Liver (tissue), 9 donors: ENCODE data around the gene FRAS1. TPM values are rescaled to one million over a fixed set of nuclear protein-coding genes. Genes with fewer than 3 reads are reported as not detected.

ENCODE experiments used
- DNase-seq: peaks from one replicate; pipeline ENCODE4 v3.0.0-alpha.2; 2017; ENCODE audit warnings: low spot score
- H3K27ac ChIP-seq, 2 donors: one replicate each; pipeline ENCODE4 v1.7.0; 2013; ENCODE audit warnings: inconsistent platforms in 2 of 2, low read length in 2 of 2, control low read depth in 1 of 2, low read depth in 1 of 2, mild to moderate bottlenecking in 1 of 2
- H3K27me3 ChIP-seq, 4 donors: one replicate each; pipeline versions ENCODE4 v1.6.1 to v1.7.0; 2013; ENCODE audit warnings: low read length in 3 of 4, inconsistent platforms in 1 of 4, mild to moderate bottlenecking in 1 of 4, moderate library complexity in 1 of 4; ENCODE audit not compliant: control insufficient read depth in 4 of 4, insufficient read depth in 4 of 4
- H3K36me3 ChIP-seq, 4 donors: one replicate each; pipeline versions ENCODE4 v1.6.1 to v1.7.0; 2013; ENCODE audit warnings: low read length in 3 of 4, mild to moderate bottlenecking in 3 of 4, low read depth in 1 of 4, moderate library complexity in 1 of 4; ENCODE audit not compliant: control insufficient read depth in 4 of 4, insufficient read depth in 3 of 4
- H3K4me1 ChIP-seq, 4 donors: one replicate each; pipeline versions ENCODE4 v1.6.1 to v1.7.0; 2013; ENCODE audit warnings: low read length in 3 of 4, mild to moderate bottlenecking in 3 of 4, moderate library complexity in 1 of 4; ENCODE audit not compliant: control insufficient read depth in 4 of 4, insufficient read depth in 4 of 4
- H3K4me3 ChIP-seq, 3 donors: one replicate each; pipeline versions ENCODE4 v1.6.1 to v1.7.0; 2013; ENCODE audit warnings: low read length in 3 of 3, control low read depth in 1 of 3, low read depth in 1 of 3, mild to moderate bottlenecking in 1 of 3
- H3K9ac ChIP-seq, 2 donors: one replicate each; pipeline ENCODE4 v1.7.0; 2013; ENCODE audit warnings: low read length in 2 of 2, mild to moderate bottlenecking in 2 of 2, moderate library complexity in 2 of 2, control low read depth in 1 of 2, low read depth in 1 of 2
- H3K9me3 ChIP-seq, 4 donors: one replicate each; pipeline versions ENCODE4 v1.6.1 to v1.7.0; 2013; ENCODE audit warnings: low read length in 3 of 4; ENCODE audit not compliant: control insufficient read depth in 4 of 4
- ATF3 ChIP-seq: IDR thresholded peaks from 2 replicates; pipeline ENCODE4 v1.6.1; 2016; ENCODE audit warnings: antibody characterized with exemption
- EGR1 ChIP-seq, 2 donors: IDR thresholded peaks; 2 replicates each; pipeline ENCODE4 v1.6.1; 2016 to 2018; ENCODE audit warnings: antibody characterized with exemption in 2 of 2, low read depth in 2 of 2
- FOXA1 ChIP-seq: IDR thresholded peaks from 2 replicates; pipeline ENCODE4 v1.6.1; 2016; ENCODE audit warnings: antibody characterized with exemption
- FOXA2 ChIP-seq: IDR thresholded peaks from 2 replicates; pipeline ENCODE4 v1.6.1; 2016; ENCODE audit warnings: antibody characterized with exemption
- GABPA ChIP-seq, 2 donors: IDR thresholded peaks in 1 of 2; conservative IDR thresholded peaks in 1 of 2; 2 replicates each; pipeline ENCODE4 v1.6.1; 2016; ENCODE audit warnings: antibody characterized with exemption in 2 of 2, mild to moderate bottlenecking in 1 of 2, moderate library complexity in 1 of 2
- HNF4A ChIP-seq, 2 donors: conservative IDR thresholded peaks; 2 replicates each; pipeline ENCODE4 v1.6.1; 2016; ENCODE audit warnings: antibody characterized with exemption in 2 of 2, mild to moderate bottlenecking in 2 of 2
- HNF4G ChIP-seq: IDR thresholded peaks from 2 replicates; pipeline ENCODE4 v1.6.1; 2016; ENCODE audit warnings: antibody characterized with exemption
- JUND ChIP-seq, 2 donors: IDR thresholded peaks; 2 replicates each; pipeline ENCODE4 v1.6.1; 2016; ENCODE audit warnings: antibody characterized with exemption in 2 of 2
- MAX ChIP-seq: IDR thresholded peaks from 2 replicates; pipeline ENCODE4 v1.6.1; 2016; ENCODE audit warnings: antibody characterized with exemption
- NR2F2 ChIP-seq: IDR thresholded peaks from 2 replicates; pipeline ENCODE4 v1.6.1; 2016; ENCODE audit warnings: antibody characterized with exemption
- RAD21 ChIP-seq, 2 donors: IDR thresholded peaks; 2 replicates each; pipeline ENCODE4 v1.6.1; 2016; ENCODE audit warnings: antibody characterized with exemption in 2 of 2, mild to moderate bottlenecking in 2 of 2
- REST ChIP-seq: IDR thresholded peaks from 2 replicates; pipeline ENCODE4 v1.6.1; 2016; ENCODE audit warnings: antibody characterized with exemption, mild to moderate bottlenecking
- RXRA ChIP-seq, 2 donors: IDR thresholded peaks; 2 replicates each; pipeline ENCODE4 v1.6.1; 2017 to 2018; ENCODE audit warnings: antibody characterized with exemption in 2 of 2, mild to moderate bottlenecking in 1 of 2
- ZBTB33 ChIP-seq: IDR thresholded peaks from 2 replicates; pipeline ENCODE4 v1.6.1; 2016; ENCODE audit warnings: antibody characterized with exemption
- WGBS: extraction: QIAGEN DNeasy Blood & Tissue Kit; methylation state at CpG from one replicate; pipeline ENCODE4 v1.1.7; 2013; 5-methylcytosine and 5-hydroxymethylcytosine counted together
- polyA plus RNA-seq, 2 donors: library from polyadenylated mRNA; stranded (reverse) in 1 of 2; unstranded in 1 of 2; fragments of 200-250 nt in 1 of 2; fragments of >200 nt in 1 of 2; fragmentation: Nextera tagmentation in 1 of 2; extraction: Ambion mirVana in 1 of 2; gene quantifications; one replicate each; pipeline versions ENCODE4 v1.2.1 to v1.2.3, GENCODE V29; 2013 to 2015
- total RNA-seq, 2 donors: library from RNA; depleted of rRNA; stranded (reverse); fragments of >200 nt; gene quantifications; one replicate each; pipeline ENCODE4 v1.2.3, GENCODE V29; 2014
- donor health status: healthy.
- donor health status: healthy.
- donor health status: healthy.
- donor health status: healthy.
- donor health status: healthy.

The FRAS1 gene
- total and polyA plus RNA-seq, 4 donors, result 0.08 to 6.0 (median 1.1) TPM

GRCh38 chr4:78571804-78572203 is 514.7 kb downstream of the FRAS1 start:
- no peak overlapping the region for H3K9ac ChIP-seq
- 95% methylated on average over 1 of the region's 1 CpG for WGBS
- no peak for TF ChIP-seq FOXA1
- H3K4me1 ChIP-seq, result no peaks in the 10 kb centered on the region
- no peak overlapping the region for H3K27ac ChIP-seq
- no peaks in the 10 kb centered on the region for H3K27me3 ChIP-seq
- no peaks in the 10 kb centered on the region for H3K9me3 ChIP-seq
- no peak overlapping the region for H3K4me3 ChIP-seq
- DNase-seq, result no peak
- H3K36me3 ChIP-seq, result no peaks in the 10 kb centered on the region

- H3K27me3 ChIP-seq, result no peaks in the 10 kb centered on the region
- no peak overlapping the region for H3K9ac ChIP-seq
- H3K4me3 ChIP-seq, result no peak overlapping the region
- DNase-seq, result no peak
- no peaks in the 10 kb centered on the region for H3K4me1 ChIP-seq
- no peak overlapping the region for H3K27ac ChIP-seq
- WGBS, result 89% methylated on average over 3 of the region's 3 CpGs
- TF ChIP-seq RAD21 (IDR thresholded peaks at IDR 0.05), result no peak
- TF ChIP-seq JUND (IDR thresholded peaks at IDR 0.05), result no peak
- no peak for TF ChIP-seq HNF4A (conservative IDR thresholded peaks at IDR 0.05)
- no peak for TF ChIP-seq ATF3
- TF ChIP-seq HNF4G, result no peak
- TF ChIP-seq RXRA (IDR thresholded peaks at IDR 0.05), result no peak
- no peak for TF ChIP-seq ZBTB33
- TF ChIP-seq EGR1 (IDR thresholded peaks at IDR 0.05; ENCODE audit: low read depth in 2 of 2), result no peak
- no peak for TF ChIP-seq NR2F2
- TF ChIP-seq MAX, result no peak
- TF ChIP-seq REST, result no peak
- TF ChIP-seq GABPA (IDR thresholded peaks at IDR 0.05 in 1 of 2, conservative IDR thresholded peaks at IDR 0.05 in 1 of 2), result no peak
- TF ChIP-seq FOXA1, result no peak
- TF ChIP-seq FOXA2, result no peak
- H3K9me3 ChIP-seq, result no peaks in the 10 kb centered on the region
- H3K36me3 ChIP-seq, result no peaks in the 10 kb centered on the region
Observed at GRCh38 chr4:78578674-78579425, 521.7 kb downstream of the FRAS1 start.
